ENCODE results near the gene THSD7A. TPM values are rescaled to one million over a fixed set of nuclear protein-coding genes. Genes with fewer than 3 reads are reported as not detected.

Gene THSD7A
- total RNA-seq, 3 donors from 2014 or later, result 4.0 to 6.9 (median 4.4) TPM

- no peaks in the 10 kb centered on the region for H3K4me1 ChIP-seq
These were observed 290.7 kb downstream of the THSD7A start for GRCh38 chr7:11541330-11541729.

GRCh38 chr7:11540271-11540761 is 291.7 kb downstream of the THSD7A start:
- no peak for TF ChIP-seq CTCF (IDR thresholded peaks at IDR 0.05)
- no peak for TF ChIP-seq POLR2AphosphoS5 (IDR thresholded peaks at IDR 0.05)
- no peak for TF ChIP-seq POLR2A (IDR thresholded peaks at IDR 0.05)
- DNase-seq (ENCODE audit: low spot score in 2 of 2), result no peak
- Histone ChIP-seq H3K4me3 (no peak overlapping the region), H3K9me3 (no peaks in the 10 kb centered on the region), H3K4me1 (no peaks in the 10 kb centered on the region), H3K27me3 (no peaks in the 10 kb centered on the region), H3K27ac (no peak overlapping the region), H3K36me3 (no peaks in the 10 kb centered on the region)
- intact Hi-C loops (cut with DNase I; ENCODE audit: low total_unique reads), result no loop called here

More at GRCh38 chr7:11541330-11541729, 290.7 kb downstream of the THSD7A start:
- Histone ChIP-seq H3K4me3 (no peak overlapping the region), H3K36me3 (no peaks in the 10 kb centered on the region), H3K9me3 (peaks cover 0 to 4% of the 10 kb centered on the region in 2 donors), H3K27me3 (no peaks in the 10 kb centered on the region), H3K27ac (no peak overlapping the region)
- DNase-seq (ENCODE audit: low spot score in 2 of 2), result no peak
- intact Hi-C loops (cut with DNase I; ENCODE audit: low total_unique reads), result no loop called here
- TF ChIP-seq POLR2AphosphoS5 (IDR thresholded peaks at IDR 0.05) (no peak), POLR2A (IDR thresholded peaks at IDR 0.05) (no peak), CTCF (IDR thresholded peaks at IDR 0.05) (no peak)

GRCh38 chr7:11539853-11540252 is 292.1 kb downstream of the THSD7A start:
- no peak for TF ChIP-seq POLR2A (IDR thresholded peaks at IDR 0.05)
- Histone ChIP-seq H3K4me3 (no peak overlapping the region), H3K27me3 (no peaks in the 10 kb centered on the region), H3K4me1 (no peaks in the 10 kb centered on the region), H3K9me3 (no peaks in the 10 kb centered on the region), H3K36me3 (no peaks in the 10 kb centered on the region), H3K27ac (no peak overlapping the region)
- intact Hi-C loops (cut with DNase I; ENCODE audit: low total_unique reads), result no loop called here
- no peak for DNase-seq (ENCODE audit: low spot score in 2 of 2)

- TF ChIP-seq CTCF (IDR thresholded peaks at IDR 0.05), result no peak
- intact Hi-C loops (cut with DNase I; ENCODE audit: low total_unique reads), result no loop called here
These were observed 293.2 kb downstream of the THSD7A start for GRCh38 chr7:11538751-11539299.

GRCh38 chr7:11533229-11533820 is 298.7 kb downstream of the THSD7A start:
- intact Hi-C loops (cut with DNase I; ENCODE audit: low total_unique reads), result no loop called here
- DNase-seq (ENCODE audit: low spot score in 2 of 2), result no peak
- H3K36me3 ChIP-seq, result no peaks in the 10 kb centered on the region
- TF ChIP-seq POLR2AphosphoS5 (IDR thresholded peaks at IDR 0.05), result no peak
- no peak for TF ChIP-seq POLR2A (IDR thresholded peaks at IDR 0.05)
- no peak for TF ChIP-seq CTCF (IDR thresholded peaks at IDR 0.05)
- H3K4me3 ChIP-seq, result no peak overlapping the region
- no peaks in the 10 kb centered on the region for H3K4me1 ChIP-seq
- no peaks in the 10 kb centered on the region for H3K27me3 ChIP-seq
- H3K27ac ChIP-seq, result no peak overlapping the region
- H3K9me3 ChIP-seq, result no peaks in the 10 kb centered on the region

More at GRCh38 chr7:11538751-11539299, 293.2 kb downstream of the THSD7A start:
- Histone ChIP-seq H3K27ac (no peak overlapping the region), H3K4me1 (no peaks in the 10 kb centered on the region), H3K4me3 (no peak overlapping the region), H3K27me3 (no peaks in the 10 kb centered on the region), H3K9me3 (no peaks in the 10 kb centered on the region), H3K36me3 (no peaks in the 10 kb centered on the region)
- no peak for DNase-seq (ENCODE audit: low spot score in 2 of 2)

Measured in breast epithelium (tissue), 4 donors.